NT2/D1 (cell line): ENCODE measurements around the gene GRB14.

ENCODE experiments used
- SUZ12 ChIP-seq: IDR thresholded peaks from 2 replicates; pipeline ENCODE4 v1.6.1; 2011; ENCODE audit not compliant: insufficient read length, insufficient read depth; ENCODE audit errors: extremely low read depth
- YY1 ChIP-seq: IDR thresholded peaks from 2 replicates; pipeline ENCODE4 v1.6.1; 2011; ENCODE audit not compliant: insufficient read length, insufficient read depth
- ZNF274 ChIP-seq: IDR thresholded peaks from 2 replicates; pipeline ENCODE4 v1.6.1; 2011; ENCODE audit warnings: mild to moderate bottlenecking, low read depth, low read length

GRCh38 chr2:164560902-164561301, 60.4 kb downstream of the GRB14 start:
- TF ChIP-seq YY1 (no peak), ZNF274 (no peak), SUZ12 (no peak)
